Retinal pigment epithelial cell (primary cell): Measurements from ENCODE around the gene SORCS2.

Source experiments
- DNase-seq: peaks from one replicate; pipeline ENCODE4 v3.0.0-alpha.2; 2010; ENCODE audit warnings: low read depth
- H3K4me3 ChIP-seq: 2 replicates; pipeline ENCODE4 v1.5.1; 2011; ENCODE audit warnings: mild to moderate bottlenecking, low read length, control low read depth, moderate library complexity
- TF ChIP-seq, protein P1 (sequence below): conservative IDR thresholded peaks from 2 replicates; pipeline ENCODE4 v1.5.1; 2011; ENCODE audit warnings: low read depth, low read length, control low read depth, inconsistent platforms

The SORCS2 gene

DNA sequence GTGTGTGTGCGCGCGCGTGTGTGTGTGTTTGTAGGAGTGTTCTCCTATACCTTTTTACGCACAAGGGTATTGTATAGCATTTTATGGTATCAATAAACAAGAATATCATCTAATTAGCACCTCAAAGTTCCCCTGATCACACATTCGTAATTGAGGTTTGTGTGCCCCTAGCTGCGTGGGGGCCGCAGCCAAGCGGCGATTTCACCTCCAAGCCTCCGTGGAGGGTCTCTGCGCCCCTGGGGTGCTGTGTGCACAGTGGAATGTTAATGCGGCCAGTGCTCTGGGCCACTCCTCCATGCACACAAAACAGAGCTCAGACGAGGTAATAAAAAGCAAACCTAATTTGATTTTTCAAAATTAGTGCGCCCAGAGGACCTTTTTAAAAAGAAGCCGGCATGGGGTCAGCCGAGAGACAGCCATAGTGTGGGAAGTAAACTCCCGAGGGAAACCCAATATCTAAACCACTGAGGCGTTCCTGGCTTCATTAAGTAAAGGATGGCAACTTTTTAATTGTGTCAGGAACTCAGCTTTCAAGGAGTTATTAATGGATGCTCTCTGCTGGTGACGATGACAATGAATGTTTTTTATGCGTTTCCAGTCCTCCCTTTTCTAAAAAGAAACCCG, 110.6 kb downstream of the SORCS2 start:
- H3K4me3 ChIP-seq: no peak overlapping the region
- TF ChIP-seq, protein P1, sequence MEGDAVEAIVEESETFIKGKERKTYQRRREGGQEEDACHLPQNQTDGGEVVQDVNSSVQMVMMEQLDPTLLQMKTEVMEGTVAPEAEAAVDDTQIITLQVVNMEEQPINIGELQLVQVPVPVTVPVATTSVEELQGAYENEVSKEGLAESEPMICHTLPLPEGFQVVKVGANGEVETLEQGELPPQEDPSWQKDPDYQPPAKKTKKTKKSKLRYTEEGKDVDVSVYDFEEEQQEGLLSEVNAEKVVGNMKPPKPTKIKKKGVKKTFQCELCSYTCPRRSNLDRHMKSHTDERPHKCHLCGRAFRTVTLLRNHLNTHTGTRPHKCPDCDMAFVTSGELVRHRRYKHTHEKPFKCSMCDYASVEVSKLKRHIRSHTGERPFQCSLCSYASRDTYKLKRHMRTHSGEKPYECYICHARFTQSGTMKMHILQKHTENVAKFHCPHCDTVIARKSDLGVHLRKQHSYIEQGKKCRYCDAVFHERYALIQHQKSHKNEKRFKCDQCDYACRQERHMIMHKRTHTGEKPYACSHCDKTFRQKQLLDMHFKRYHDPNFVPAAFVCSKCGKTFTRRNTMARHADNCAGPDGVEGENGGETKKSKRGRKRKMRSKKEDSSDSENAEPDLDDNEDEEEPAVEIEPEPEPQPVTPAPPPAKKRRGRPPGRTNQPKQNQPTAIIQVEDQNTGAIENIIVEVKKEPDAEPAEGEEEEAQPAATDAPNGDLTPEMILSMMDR: no peak
- no peak for DNase-seq

DNA sequence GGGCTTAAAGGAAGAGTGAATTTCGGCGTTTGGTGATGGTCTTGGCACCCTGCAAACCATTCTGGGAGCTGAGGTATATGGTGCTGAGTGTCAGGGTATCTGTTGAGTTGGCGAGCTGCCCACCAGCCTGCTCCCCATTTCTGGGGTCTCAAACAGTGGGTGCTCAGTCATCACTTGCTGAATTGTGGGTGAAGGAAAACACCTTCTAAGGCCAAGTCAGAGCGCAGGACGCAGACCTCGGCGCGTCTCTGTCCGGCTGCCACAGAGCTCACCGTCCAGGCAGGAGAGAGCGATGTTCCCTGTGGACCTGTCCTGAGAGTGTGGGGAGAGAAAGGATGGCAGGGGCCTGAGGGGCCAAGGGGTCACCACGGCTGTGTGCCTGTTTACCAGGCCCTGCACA, 111.2 kb downstream of the SORCS2 start:
- DNase-seq: no peak
- no peak overlapping the region for H3K4me3 ChIP-seq
- TF ChIP-seq, protein P1: no peak

DNA sequence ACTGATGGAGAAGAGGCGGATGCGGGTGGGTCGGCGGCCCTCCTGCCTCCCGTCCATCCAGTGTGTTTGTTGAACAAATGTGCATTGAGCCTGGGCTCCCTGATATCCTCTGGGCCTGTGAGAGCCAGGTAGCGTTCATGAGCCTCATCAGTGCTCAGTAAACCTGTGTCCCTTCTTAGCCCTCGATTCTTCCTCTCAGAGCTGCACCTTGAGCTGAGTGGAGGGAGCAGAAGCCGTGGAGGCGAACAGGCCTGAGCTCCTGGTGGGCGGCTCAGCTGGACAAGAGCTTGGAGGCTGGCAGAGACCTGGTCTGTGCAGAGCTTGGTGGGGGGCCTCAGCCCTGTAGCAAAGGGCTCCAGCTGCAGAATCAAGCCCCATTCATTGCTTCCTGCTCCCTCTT, 112.1 kb downstream of the SORCS2 start:
- H3K4me3 ChIP-seq: no peak overlapping the region
- TF ChIP-seq, protein P1: no peak
- no peak for DNase-seq

DNA sequence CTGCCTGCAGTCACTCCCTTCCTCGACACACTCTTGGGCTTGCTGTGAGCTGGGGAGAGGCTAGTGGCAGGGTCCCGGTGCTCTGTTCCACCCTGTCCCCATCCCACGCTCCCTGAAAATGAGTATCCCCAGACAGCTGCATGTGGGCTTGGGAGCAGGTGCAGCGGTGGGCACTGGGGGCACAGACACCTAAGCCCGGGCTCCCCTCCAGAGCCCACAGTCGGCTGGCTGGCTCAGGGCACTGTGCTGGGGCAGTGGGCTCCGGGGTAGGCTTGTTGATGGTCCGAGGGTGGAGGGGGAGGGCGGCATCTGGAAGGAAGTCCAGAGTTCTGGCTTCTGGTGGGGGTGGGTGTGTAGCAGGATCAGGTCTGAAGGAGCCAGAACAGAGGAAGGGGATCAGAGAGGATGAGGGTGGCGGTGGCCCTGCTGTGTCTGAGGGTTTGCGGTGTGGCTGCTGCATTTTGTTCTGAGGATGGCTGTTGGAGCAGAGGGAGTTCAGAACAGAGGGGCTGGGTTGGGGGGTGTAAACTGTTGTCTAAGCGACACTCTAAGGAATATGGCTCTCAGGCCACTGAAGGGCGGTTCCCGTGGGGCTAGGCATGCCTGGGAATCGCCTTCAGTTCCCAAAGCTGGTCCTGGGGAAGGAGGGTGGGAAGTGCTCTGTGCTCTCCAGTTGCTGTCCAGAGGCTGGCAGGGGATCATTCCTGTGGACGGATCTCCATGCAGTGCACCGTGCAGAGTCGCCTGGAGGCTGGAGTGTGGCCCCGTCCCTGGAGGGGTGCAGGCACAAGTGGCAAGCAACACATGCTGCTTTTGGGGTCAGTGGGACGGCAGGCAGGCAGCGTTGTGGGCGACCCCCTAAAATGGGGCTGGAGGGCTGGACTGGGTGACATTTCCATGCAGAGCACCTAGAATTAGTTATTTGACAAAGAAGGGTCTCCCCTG, 114.0 kb downstream of the SORCS2 start:
- TF ChIP-seq, protein P1: no peak
- H3K4me3 ChIP-seq: no peak overlapping the region
- no peak for DNase-seq

DNA sequence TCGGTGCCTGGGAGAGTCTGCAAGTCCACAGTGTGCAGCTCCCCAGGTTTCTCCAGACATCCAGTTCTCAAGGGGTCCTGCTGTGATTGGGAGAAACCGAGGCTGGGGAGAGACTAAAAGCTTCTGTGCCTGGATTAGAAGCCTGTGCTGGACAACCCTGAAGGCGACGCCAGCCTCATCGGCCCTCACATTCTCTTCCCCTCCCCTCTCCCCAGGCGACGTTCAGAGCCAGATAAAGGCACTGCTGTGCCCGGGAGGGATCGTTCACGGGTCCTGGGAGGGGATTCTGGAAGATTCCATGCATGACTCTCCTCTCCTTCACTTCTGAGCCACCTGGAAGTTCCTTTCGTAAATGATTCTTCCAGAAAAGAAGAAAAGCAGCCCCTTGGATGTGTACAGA, 114.6 kb downstream of the SORCS2 start:
- DNase-seq: no peak
- TF ChIP-seq, protein P1: no peak
- no peak overlapping the region for H3K4me3 ChIP-seq

DNA sequence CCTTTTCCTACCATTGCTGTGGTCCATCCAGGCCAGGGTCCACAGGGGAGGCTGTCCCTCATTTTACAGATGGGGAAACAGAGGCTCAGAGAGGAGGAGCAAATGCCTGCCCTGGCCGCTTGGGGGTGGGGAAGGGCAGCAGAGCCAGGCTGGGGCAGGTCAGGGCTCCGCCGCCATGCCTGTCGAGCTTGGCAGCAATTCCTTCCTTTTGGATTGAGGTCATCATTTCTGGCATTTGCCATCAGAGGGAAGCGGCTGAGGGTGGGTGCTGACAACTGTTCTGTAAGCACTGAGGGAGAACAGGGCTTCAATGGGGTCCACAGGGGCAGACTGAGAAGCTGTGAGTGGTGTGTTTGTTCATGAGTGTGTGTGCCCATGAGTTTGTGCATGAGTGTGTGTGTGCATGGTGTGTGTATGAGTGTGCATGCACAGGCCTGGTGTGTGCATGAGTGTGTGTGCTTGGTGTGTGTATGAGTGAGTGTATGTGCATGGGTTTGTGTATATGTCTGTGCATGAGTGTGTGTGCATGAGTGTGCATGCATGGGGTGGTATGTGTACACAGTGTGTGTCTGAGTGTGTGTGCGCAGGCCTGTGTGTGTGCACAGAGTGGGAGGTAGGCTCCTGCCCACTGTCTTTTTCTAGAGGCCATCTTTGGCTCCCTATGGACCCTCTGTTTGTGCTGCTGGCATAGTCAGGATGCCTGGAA, 115.2 kb downstream of the SORCS2 start:
- TF ChIP-seq, protein P1: no peak
- no peak for DNase-seq
- H3K4me3 ChIP-seq: no peak overlapping the region
